HUES64 (cell line): Measurements from ENCODE around the gene CHMP3.
"Not testable (repeated sequence)": the region's sequence is repeated elsewhere in the genome, so short reads cannot be mapped to it uniquely, and the experiment has no call there.

Source experiments
- H3K27ac ChIP-seq: 2 replicates; pipeline ENCODE4 v1.7.0; 2013; ENCODE audit warnings: low read depth, low read length, inconsistent platforms
- H3K27me3 ChIP-seq: 2 replicates; pipeline ENCODE4 v1.6.1; 2013; ENCODE audit warnings: mild to moderate bottlenecking, low read length; ENCODE audit not compliant: insufficient read depth
- H3K36me3 ChIP-seq: 2 replicates; pipeline ENCODE4 v1.6.1; 2013; ENCODE audit warnings: mild to moderate bottlenecking, low read length; ENCODE audit not compliant: insufficient read depth
- H3K4me1 ChIP-seq: 2 replicates; pipeline ENCODE4 v1.6.1; 2013; ENCODE audit warnings: mild to moderate bottlenecking, low read length, moderate library complexity; ENCODE audit not compliant: insufficient read depth
- H3K4me3 ChIP-seq: 2 replicates; pipeline ENCODE4 v1.5.1; 2013; ENCODE audit warnings: mild to moderate bottlenecking, low read length, moderate library complexity
- H3K9ac ChIP-seq: 2 replicates; pipeline ENCODE4 v1.6.1; 2013; ENCODE audit warnings: mild to moderate bottlenecking, low read depth, low read length
- H3K9me3 ChIP-seq: 2 replicates; pipeline ENCODE4 v1.6.1; 2013; ENCODE audit warnings: low read depth, low read length; ENCODE audit not compliant: insufficient read depth
- WGBS: fragments of 150-250, 120-280 bp; methylation state at CpG from one replicate; pipeline ENCODE4 v1.1.7; 2013; ENCODE audit warnings: missing lambda C conversion rate; 5-methylcytosine and 5-hydroxymethylcytosine counted together

Gene CHMP3

DNA sequence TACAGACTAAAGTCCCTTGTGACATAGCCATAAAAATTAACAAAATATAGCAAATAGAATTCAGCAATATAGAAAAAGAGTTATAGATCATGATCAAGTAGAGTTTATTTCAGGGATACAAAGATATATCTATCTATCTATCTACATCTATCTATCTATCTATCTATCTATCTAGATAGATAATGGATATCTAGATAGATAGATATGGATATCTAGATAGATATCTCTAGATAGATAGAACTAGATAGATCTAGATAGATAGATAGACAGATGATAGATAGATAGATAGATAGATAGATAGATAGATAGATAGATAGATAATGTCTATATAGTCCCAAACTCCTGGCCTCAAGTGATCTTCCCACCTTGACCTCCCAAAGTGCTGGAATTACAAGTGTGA, 17.3 kb upstream of the CHMP3 start:
- Histone ChIP-seq H3K9me3 (0 out of 2 replicates have a peak, but pooled peaks cover 7% of the 10 kb centered on the region), H3K36me3 (no peaks in the 10 kb centered on the region), H3K9ac (no peak overlapping the region), H3K27me3 (no peaks in the 10 kb centered on the region), H3K4me3 (no peak overlapping the region), H3K27ac (no peak overlapping the region), H3K4me1 (no peaks in the 10 kb centered on the region)

DNA sequence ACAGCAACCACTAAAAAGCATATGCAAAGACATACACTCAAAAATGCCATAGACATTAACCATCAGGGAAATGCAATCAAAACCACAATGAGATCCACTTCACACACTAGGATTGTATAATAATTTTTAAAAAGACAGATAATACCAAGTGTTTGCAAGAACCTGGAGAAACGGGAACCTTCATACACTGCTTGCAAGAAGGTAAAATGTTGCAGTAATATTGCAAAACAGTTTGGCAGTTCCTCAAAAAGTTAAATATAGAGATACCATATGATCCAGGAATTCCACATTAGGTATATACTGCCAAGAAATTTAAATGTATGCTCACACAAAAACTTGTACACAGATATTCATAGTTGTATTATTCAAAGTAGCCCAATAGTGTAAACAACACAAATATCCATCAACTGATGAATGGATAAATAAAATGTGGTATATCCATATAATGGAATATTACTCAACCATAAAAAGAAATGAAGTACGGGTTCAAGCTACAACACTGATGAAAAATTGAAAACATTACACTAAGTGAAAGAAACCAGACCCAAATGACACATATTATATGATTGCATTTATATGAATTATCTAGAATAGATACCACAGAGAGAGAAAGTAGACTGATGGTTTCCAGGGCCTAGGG, 14.7 kb upstream of the CHMP3 start:
- Histone ChIP-seq H3K36me3 (no peaks in the 10 kb centered on the region), H3K9me3 (0 out of 2 replicates have a peak, but pooled peaks cover 7% of the 10 kb centered on the region), H3K4me1 (no peaks in the 10 kb centered on the region), H3K27ac (no peak overlapping the region), H3K9ac (no peak overlapping the region), H3K4me3 (no peak overlapping the region), H3K27me3 (no peaks in the 10 kb centered on the region)
- WGBS = 80% methylated on average over 1 of the region's 2 CpGs

DNA sequence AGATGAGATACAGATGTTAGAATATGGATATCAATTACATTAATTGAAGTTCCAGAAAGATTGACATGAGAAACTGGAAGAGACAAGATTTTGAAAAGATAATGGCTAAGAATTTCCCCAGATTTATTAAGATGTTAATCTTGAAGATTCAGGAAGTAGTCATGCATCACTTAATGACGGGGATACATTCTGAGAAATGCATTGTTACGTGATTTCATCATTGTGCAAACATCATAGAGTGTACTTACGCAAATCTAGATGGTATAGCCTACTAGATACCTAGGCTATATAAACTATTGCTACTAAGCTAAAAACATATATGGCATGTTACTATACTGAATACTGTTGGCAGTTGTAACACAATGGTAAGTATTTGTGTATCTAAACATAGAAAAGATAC, 6.8 kb upstream of the CHMP3 start:
- H3K27ac ChIP-seq = no peak overlapping the region
- WGBS = 97% methylated on average over 3 of the region's 3 CpGs
- H3K36me3 ChIP-seq = no peaks in the 10 kb centered on the region
- no peaks in the 10 kb centered on the region for H3K4me1 ChIP-seq
- H3K9me3 ChIP-seq = no peaks in the 10 kb centered on the region
- no peak overlapping the region for H3K4me3 ChIP-seq
- no peak overlapping the region for H3K9ac ChIP-seq
- H3K27me3 ChIP-seq = peaks cover 6% of the 10 kb centered on the region

DNA sequence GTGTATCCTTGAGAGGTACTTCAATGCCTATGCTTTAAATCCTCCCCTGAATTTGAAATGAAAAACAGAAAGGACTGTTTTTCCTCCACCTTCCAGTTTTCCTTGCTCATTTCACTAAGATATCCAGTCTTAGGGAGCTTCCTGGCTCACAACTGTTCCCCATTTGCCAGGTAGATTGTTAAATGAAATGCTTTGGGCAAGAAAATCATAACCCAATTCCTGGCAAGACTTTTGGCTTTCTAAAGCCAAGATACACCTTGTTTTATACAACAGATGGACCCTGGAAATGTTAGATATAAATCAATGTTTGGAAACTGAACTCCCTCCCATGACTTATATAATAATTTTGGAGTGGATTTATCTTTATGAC, 3.6 kb upstream of the CHMP3 start:
- Histone ChIP-seq H3K36me3 (no peaks in the 10 kb centered on the region), H3K9me3 (peaks cover 4% of the 10 kb centered on the region; the same call in 1 of the 2 replicates), H3K4me1 (0 out of 2 replicates have a peak, but pooled peaks cover 3% of the 10 kb centered on the region), H3K27me3 (peaks cover 6% of the 10 kb centered on the region), H3K27ac (no peak overlapping the region), H3K4me3 (no peak overlapping the region), H3K9ac (no peak overlapping the region)

DNA sequence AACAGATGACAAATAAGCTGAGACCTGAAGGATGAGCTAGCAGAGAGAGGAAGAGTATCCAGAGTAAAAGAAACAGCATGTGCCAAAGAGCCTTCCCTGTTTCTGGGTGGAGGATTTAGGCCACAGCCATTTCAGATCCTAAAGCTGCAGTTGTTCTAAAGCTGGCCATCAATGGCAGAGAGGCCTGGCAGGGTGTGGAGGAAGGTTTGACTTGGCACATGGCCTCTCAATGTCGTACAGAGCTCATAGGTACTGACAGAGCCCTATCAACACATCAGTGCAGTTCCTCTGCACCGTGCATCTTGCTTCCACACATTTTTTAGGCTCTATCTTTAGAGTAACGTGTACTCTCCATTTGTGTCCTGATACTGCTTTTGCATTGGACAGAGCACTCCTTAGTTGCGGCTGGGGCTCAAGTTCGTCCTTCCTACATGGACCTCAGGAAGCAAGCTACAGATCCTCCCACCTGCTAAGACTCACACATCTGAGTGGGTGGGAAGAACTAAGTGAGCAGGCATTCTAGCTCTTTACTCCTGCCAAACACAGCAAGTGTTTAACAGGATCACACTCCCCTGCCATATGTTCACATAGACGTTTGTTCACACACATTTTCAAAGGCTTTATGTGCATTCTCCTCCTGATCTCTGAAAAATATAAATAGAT, 3.0 kb upstream of the CHMP3 start:
- Histone ChIP-seq H3K9ac (no peak overlapping the region), H3K9me3 (peaks cover 4% of the 10 kb centered on the region; the same call in 1 of the 2 replicates), H3K36me3 (no peaks in the 10 kb centered on the region), H3K4me3 (no peak overlapping the region), H3K27ac (no peak overlapping the region), H3K27me3 (peaks cover 6% of the 10 kb centered on the region), H3K4me1 (0 out of 2 replicates have a peak, but pooled peaks cover 4% of the 10 kb centered on the region)
- 85% methylated on average over 6 of the region's 6 CpGs for WGBS

DNA sequence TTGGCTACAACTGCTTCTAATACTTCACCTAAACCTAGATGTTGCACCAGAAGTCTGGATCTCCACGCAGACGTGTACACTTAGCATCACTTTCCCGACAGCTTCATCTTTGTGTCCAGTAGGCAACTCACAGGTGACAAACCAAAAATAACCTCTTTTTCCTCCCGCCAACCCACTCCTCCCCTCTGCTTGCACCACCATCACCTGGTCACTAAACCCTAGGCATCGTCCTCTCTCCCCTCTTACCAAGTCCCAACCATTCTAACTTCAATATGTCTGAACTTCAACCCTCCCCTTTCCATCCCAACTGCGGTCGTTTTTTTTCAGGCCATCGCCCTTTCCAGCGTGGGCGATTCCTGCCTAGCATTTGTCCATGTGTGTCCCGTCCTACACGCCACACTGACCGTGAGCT, 413 bp upstream of the CHMP3 start:
- Histone ChIP-seq H3K4me3 (peak overlapping the region; percentile 88), H3K9ac (no peak overlapping the region), H3K27me3 (peaks cover 6% of the 10 kb centered on the region), H3K9me3 (peaks cover 4% of the 10 kb centered on the region; the same call in 1 of the 2 replicates), H3K36me3 (no peaks in the 10 kb centered on the region), H3K27ac (no peak overlapping the region), H3K4me1 (0 out of 2 replicates have a peak, but pooled peaks cover 4% of the 10 kb centered on the region)
- WGBS = 91% methylated on average over 13 of the region's 13 CpGs

DNA sequence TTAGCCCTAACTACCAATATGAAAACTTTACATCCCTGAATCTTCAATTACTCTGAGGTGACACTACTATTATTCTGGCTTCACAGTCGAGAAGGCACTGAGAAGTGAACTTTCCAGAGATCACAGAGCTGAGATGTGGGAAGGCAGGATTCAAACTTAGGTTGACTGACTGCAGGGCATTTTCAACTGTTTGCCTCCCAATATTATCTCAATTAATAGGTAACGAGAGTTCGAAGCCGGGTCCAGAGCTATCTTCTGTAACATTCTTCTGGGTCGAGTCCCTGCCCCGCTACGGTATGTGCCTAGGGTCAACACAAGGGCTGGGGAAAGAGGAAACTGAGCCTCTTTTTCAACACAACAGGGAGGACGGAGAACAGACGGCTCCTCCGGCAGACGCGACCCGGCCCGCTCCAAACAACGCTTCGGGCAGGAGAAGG, 740 bp downstream of the CHMP3 start:
- WGBS = 6% methylated on average over 16 of the region's 16 CpGs
- H3K4me1 ChIP-seq = 0 out of 2 replicates have a peak, but pooled peaks cover 4% of the 10 kb centered on the region
- peak overlapping the region; percentile 97 for H3K9ac ChIP-seq
- H3K36me3 ChIP-seq = no peaks in the 10 kb centered on the region
- H3K27me3 ChIP-seq = peaks cover 6% of the 10 kb centered on the region
- H3K27ac ChIP-seq = peak overlapping the region; percentile 97
- H3K9me3 ChIP-seq = peaks cover 4% of the 10 kb centered on the region; the same call in 1 of the 2 replicates
- H3K4me3 ChIP-seq = peak overlapping the region; percentile 88

DNA sequence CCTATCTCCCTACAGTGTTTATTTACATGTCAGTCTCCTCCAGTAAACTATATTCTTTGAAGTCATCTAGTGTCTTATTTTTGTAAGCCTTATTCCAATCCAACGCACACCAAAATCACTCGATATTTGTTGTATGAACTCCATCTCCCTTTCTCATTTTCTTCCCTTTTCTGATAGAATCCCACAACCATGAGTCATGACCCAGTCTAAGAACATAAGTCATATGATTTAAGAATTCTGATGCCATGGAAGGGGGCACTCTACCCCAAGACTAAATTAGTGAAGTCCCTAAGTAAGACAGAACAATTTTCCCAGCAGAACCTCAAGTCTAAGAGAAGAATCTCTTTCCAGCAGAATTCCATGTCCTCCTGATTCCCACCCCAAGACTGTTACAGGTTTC, 5.4 kb downstream of the CHMP3 start:
- H3K9me3 ChIP-seq = no peaks in the 10 kb centered on the region
- H3K36me3 ChIP-seq = 0 out of 2 replicates have a peak, but pooled peaks cover 3% of the 10 kb centered on the region
- no peak overlapping the region for H3K4me3 ChIP-seq
- H3K27me3 ChIP-seq = no peaks in the 10 kb centered on the region
- H3K9ac ChIP-seq = no peak overlapping the region
- H3K27ac ChIP-seq = no peak overlapping the region
- WGBS = 98% methylated on average over 2 of the region's 2 CpGs
- H3K4me1 ChIP-seq = 0 out of 2 replicates have a peak, but pooled peaks cover 4% of the 10 kb centered on the region

DNA sequence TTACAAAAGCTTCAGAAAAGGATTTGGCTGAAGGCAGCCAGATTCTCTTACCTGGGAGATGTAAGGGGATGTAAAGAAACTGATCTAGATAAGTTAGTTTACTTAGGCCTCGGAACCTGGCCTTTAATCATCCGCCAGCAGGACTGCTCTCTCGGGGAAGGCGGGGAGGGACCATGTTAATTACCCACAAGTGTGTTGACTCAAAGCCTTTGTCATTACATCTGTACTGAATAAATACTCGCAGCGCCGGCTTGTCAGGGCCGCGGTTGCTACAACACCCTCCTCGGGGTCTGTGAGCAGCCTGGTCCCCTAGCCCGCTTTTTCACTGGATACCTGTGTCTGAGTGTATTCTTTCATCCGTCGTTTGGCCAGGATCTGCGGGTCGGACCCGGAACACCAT, 6.7 kb downstream of the CHMP3 start:
- H3K27me3 ChIP-seq = no peaks in the 10 kb centered on the region
- H3K27ac ChIP-seq = no peak overlapping the region
- H3K9ac ChIP-seq = no peak overlapping the region
- WGBS = 88% methylated on average over 16 of the region's 16 CpGs
- no peaks in the 10 kb centered on the region for H3K4me1 ChIP-seq
- no peak overlapping the region for H3K4me3 ChIP-seq
- H3K9me3 ChIP-seq = peaks cover 9% of the 10 kb centered on the region
- H3K36me3 ChIP-seq = 0 out of 2 replicates have a peak, but pooled peaks cover 6% of the 10 kb centered on the region

DNA sequence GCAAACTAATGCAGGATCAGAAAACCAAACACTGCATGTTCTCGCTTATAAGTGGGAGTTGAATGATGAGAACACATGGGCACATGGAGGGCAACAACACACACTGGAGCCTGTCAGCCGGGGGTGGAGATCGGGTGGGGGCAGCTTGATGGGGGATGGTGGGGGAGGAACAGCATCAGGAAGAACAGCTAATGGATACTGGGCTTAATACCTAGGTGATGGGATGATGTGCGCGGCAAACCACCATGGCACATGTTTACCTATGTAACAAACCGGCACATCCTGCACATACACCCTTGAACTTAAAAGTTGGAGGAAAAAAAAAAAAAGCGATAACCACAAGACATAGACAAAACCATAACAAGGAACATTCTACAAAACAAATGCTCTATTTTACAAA, 10.4 kb downstream of the CHMP3 start:
- H3K9me3 ChIP-seq = peaks cover 33% of the 10 kb centered on the region
- no peaks in the 10 kb centered on the region for H3K27me3 ChIP-seq
- no peak overlapping the region for H3K27ac ChIP-seq
- H3K36me3 ChIP-seq = peaks cover 12% of the 10 kb centered on the region; the same call in 1 of the 2 replicates
- no peaks in the 10 kb centered on the region for H3K4me1 ChIP-seq
- 96% methylated on average over 6 of the region's 7 CpGs for WGBS
- no peak overlapping the region for H3K4me3 ChIP-seq
- no peak overlapping the region for H3K9ac ChIP-seq

DNA sequence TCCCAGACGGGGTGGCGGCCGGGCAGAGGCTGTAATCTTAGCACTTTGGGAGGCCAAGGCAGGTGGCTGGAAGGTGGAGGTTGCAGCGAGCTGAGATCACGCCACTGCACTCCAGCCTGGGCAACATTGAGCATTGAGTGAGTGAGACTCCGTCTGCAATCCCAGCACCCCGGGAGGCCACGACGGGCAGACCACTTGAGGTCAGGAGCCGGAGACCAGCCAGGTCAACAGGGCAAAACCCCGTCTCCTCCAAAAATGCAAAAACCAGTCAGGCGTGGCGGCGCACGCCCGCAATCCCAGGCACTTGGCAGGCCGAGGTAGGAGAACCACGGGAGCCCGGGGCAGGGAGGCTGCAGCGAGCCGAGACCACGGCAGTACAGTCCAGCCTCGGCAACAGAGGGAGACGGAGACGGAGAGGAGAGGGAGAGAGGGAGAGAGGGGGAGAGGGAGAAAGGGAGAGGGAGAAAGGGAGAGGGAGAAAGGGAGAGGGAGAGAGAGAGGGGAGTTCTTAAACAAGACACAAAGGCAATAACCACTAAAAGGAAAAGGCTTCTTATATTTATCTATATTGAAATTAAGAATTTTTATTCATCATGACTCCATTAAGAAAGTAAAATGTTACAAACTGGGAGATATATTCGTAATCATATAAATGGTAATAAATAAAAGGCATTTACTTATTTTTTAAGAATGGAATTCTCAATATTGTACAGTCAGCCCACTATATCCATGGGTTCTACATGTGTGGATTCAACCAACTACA, 13.1 kb downstream of the CHMP3 start:
- not testable (repeated sequence) for H3K4me3 ChIP-seq, H3K9ac ChIP-seq, H3K27ac ChIP-seq, H3K4me1 ChIP-seq, H3K27me3 ChIP-seq
- H3K36me3 ChIP-seq = peaks cover 23% of the 10 kb centered on the region
- H3K9me3 ChIP-seq = peaks cover 52% of the 10 kb centered on the region
- WGBS = 97% methylated on average over 25 of the region's 26 CpGs
